Tibial artery (tissue), 4 donors: Measurements from ENCODE around the gene PDSS2.

Experiments
- DNase-seq, 2 donors: peaks; one replicate each; pipeline ENCODE4 v3.0.0-alpha.2; 2019
- H3K27ac ChIP-seq, 2 donors: fragments of 200-600 bp; sonication (generic) in 1 of 2; 1 replicate in 1 of 2; 2 replicates in 1 of 2; pipeline ENCODE4 v1.5.1; 2018 to 2019; ENCODE audit warnings: mild to moderate bottlenecking in 1 of 2
- H3K27me3 ChIP-seq, 2 donors: fragments of 200-600 bp; sonication (generic) in 1 of 2; one replicate each; pipeline versions ENCODE4 v1.5.1 to v1.6.0; 2016 to 2019
- H3K36me3 ChIP-seq, 3 donors: fragments of 200-600 bp; sonication (generic) in 2 of 3; one replicate each; pipeline ENCODE4 v1.5.1; 2016 to 2019; ENCODE audit warnings: mild to moderate bottlenecking in 2 of 3
- H3K4me1 ChIP-seq, 4 donors: fragments of 200-600 bp; sonication (generic) in 2 of 4; 1 replicate in 3 of 4; 2 replicates in 1 of 4; pipeline ENCODE4 v1.5.1; 2016 to 2019
- H3K4me3 ChIP-seq, 2 donors: fragments of 200-600 bp; sonication (generic) in 1 of 2; 1 replicate in 1 of 2; 2 replicates in 1 of 2; pipeline ENCODE4 v1.5.1; 2018 to 2019; ENCODE audit warnings: mild to moderate bottlenecking in 2 of 2
- H3K9me3 ChIP-seq, 3 donors: fragments of 200-600 bp; sonication (generic) in 1 of 3; one replicate each; pipeline ENCODE4 v1.5.1; 2016 to 2019
- intact Hi-C: fragments of 100-400 bp; cut with DNase I; formaldehyde crosslinking; loops from one replicate; pipeline ENCODE4 v1.15.0; 2023; ENCODE audit warnings: low total_unique reads
- TF ChIP-seq, protein P1 (sequence below), 2 experiments: fragments of 200-600 bp in 1 of 2; fragments of 450-650 bp in 1 of 2; IDR thresholded peaks; one replicate each; pipeline ENCODE4 v1.5.1; 2017 to 2019; ENCODE audit warnings: antibody characterized with exemption in 2 of 2, mild to moderate bottlenecking in 1 of 2, moderate library complexity in 1 of 2

Gene PDSS2

DNA sequence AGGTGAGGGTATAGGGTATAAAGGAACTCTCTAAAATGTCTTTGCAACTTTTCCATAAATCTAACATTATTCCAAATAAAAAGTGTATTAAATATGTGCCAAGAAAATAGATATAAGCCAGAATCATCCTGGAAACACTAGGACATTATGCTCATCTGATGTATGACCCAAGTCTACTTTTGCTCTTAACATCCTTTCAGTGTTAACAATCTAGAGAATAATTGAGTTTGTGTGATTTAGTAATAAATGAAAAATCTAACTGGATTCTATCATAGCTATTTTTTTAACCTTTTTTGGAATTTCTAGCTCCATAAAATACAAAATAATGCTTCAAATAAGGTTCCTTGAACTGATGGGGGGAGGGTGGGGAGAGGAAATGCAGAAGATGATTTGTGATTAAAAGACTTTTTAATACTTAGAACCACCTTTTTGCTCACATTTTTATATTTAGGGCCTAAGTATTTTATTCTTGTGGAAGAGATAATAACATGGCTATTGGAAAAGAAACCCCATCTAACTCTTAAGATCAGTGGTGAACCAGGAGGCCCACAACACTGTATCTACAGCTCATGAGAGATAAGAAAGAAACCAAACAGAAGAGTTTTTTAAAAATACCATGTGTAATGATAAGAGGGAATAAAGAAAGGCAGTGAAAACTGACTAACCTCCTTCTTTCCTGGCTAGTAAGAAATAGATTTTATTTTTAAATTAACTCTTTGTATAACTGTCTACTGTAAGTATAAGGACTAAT, 68.5 kb downstream of the PDSS2 start:
- intact Hi-C loops: no loop called here
- Histone ChIP-seq H3K9me3 (peaks cover 0 to 5% (median 0%) of the 10 kb centered on the region in 3 donors), H3K4me1 (no peaks in the 10 kb centered on the region), H3K36me3 (no peaks in the 10 kb centered on the region), H3K27me3 (no peaks in the 10 kb centered on the region), H3K27ac (no peak overlapping the region), H3K4me3 (no peak overlapping the region)
- TF ChIP-seq, protein P1, sequence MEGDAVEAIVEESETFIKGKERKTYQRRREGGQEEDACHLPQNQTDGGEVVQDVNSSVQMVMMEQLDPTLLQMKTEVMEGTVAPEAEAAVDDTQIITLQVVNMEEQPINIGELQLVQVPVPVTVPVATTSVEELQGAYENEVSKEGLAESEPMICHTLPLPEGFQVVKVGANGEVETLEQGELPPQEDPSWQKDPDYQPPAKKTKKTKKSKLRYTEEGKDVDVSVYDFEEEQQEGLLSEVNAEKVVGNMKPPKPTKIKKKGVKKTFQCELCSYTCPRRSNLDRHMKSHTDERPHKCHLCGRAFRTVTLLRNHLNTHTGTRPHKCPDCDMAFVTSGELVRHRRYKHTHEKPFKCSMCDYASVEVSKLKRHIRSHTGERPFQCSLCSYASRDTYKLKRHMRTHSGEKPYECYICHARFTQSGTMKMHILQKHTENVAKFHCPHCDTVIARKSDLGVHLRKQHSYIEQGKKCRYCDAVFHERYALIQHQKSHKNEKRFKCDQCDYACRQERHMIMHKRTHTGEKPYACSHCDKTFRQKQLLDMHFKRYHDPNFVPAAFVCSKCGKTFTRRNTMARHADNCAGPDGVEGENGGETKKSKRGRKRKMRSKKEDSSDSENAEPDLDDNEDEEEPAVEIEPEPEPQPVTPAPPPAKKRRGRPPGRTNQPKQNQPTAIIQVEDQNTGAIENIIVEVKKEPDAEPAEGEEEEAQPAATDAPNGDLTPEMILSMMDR (IDR thresholded peaks at IDR 0.05): no peak
- DNase-seq: no peak

DNA sequence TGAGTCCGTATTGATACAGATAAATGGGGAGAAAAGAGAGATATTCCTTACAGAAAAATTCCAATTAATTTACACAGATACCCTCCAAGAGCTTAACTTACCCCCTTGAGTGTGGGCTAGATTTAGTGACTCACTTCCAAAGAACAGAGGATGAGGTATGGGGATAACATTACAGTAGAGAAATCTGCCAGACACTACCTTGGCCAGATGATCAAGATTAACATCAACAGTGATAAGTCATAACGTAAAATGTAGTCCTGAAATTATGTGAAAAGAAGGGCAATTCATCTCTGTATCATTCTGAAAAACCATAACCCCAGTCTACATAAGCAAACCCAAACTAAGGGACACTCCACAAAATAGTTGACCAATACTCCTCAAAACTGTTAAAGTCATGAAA, 69.3 kb downstream of the PDSS2 start:
- Histone ChIP-seq H3K27ac (no peak overlapping the region), H3K9me3 (peaks cover 0 to 5% (median 0%) of the 10 kb centered on the region in 3 donors)
- intact Hi-C loops: no loop called here

DNA sequence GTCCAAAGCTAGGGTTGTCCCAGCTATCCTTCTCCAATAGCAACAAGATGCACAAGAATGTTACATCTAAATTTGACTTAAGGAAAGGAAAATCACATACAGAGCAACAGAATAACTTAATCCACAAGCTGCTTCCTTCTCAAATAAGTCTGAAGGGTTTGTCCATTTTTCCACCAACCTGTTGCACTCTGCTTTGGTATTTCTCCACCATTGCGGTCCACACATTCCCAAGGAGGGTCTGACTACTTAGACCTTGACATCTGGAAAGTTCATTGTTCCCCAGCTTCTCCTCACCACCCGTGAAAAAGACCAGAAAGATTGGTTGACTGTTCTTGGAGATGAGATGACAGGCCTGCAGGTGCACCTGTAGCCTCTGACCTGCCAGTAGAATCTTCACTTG, 72.5 kb downstream of the PDSS2 start:
- Histone ChIP-seq H3K27ac (no peak overlapping the region), H3K9me3 (no peaks in the 10 kb centered on the region), H3K27me3 (no peaks in the 10 kb centered on the region), H3K36me3 (no peaks in the 10 kb centered on the region), H3K4me1 (no peaks in the 10 kb centered on the region), H3K4me3 (no peak overlapping the region)
- DNase-seq: no peak
- TF ChIP-seq, protein P1 (IDR thresholded peaks at IDR 0.05): no peak
- intact Hi-C loops: no loop called here

More for the DNA sequence above, 69.3 kb downstream of the PDSS2 start:
- Histone ChIP-seq H3K36me3 (no peaks in the 10 kb centered on the region), H3K4me3 (no peak overlapping the region), H3K4me1 (no peaks in the 10 kb centered on the region), H3K27me3 (no peaks in the 10 kb centered on the region)
- DNase-seq: no peak
- TF ChIP-seq, protein P1 (IDR thresholded peaks at IDR 0.05): no peak

DNA sequence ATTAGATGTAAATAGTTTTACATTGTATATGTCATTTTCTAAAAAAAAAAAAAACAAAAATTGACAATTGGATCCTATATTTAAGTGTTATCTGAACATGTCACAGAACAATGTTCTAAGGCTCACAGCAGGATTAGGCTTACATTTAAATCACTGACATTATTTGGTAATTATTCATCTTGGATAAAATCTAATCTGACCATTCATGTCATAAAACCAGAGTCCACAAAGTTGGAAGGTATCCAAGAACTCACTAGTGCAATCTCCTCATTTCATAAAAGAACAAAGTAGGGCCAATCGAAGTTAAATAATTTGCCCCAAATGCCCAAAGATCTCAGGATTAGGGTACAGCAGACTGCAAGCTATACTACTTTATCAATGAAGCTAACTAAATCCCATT, 73.0 kb downstream of the PDSS2 start:
- Histone ChIP-seq H3K4me3 (no peak overlapping the region), H3K27me3 (no peaks in the 10 kb centered on the region), H3K9me3 (no peaks in the 10 kb centered on the region), H3K4me1 (no peaks in the 10 kb centered on the region), H3K27ac (no peak overlapping the region), H3K36me3 (no peaks in the 10 kb centered on the region)
- intact Hi-C loops: no loop called here
- DNase-seq: no peak
- TF ChIP-seq, protein P1 (IDR thresholded peaks at IDR 0.05): no peak

DNA sequence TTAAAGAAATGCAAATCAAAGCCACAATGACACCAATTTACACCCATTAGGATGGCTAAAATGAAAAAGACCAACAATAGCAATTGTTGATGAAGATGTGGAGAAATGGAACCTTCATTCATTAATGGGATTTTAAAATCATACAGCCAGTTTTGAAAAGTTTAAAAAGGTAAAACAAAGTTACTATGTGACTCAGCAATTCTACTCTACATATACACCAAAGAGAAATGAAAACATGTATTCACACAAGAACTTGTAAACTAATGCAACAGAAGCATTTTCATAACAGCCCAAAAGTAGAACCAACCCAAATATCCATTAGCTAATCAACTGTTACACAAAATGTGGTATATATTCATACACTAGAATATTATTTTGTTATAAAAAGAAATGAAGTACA, 75.7 kb downstream of the PDSS2 start:
- H3K4me3 ChIP-seq: no peak overlapping the region
- no peak overlapping the region for H3K27ac ChIP-seq
- H3K36me3 ChIP-seq: no peaks in the 10 kb centered on the region
- H3K4me1 ChIP-seq: no peaks in the 10 kb centered on the region
- H3K9me3 ChIP-seq: no peaks in the 10 kb centered on the region
- TF ChIP-seq, protein P1 (IDR thresholded peaks at IDR 0.05): no peak
- DNase-seq: no peak
- H3K27me3 ChIP-seq: no peaks in the 10 kb centered on the region
- intact Hi-C loops: no loop called here
